NCI-H2107 (cell line): Measurements from ENCODE around the gene ARV1.

Experiments used
- DNase-seq: peaks from one replicate; lab custom pipeline; 2025; lab: John Stamatoyannopoulos, UW

ARV1 gene

GRCh38 chr1:230978491-230979388 is at the start of gene ARV1, which contains the start of gene TTC13:
ARV1 (plus strand) TSS chr1:230979094; CDS start chr1:230979106, 12 bp downstream.
TTC13 (minus strand) TSS chr1:230978861; CDS start chr1:230978830, 31 bp downstream.
- DNase-seq = peak; percentile 97

- no peak for DNase-seq
Observed at GRCh38 chr1:230930986-230931385, 47.9 kb upstream of the ARV1 start.

GRCh38 chr1:230935852-230936251 is 43.0 kb upstream of the ARV1 start:
- DNase-seq = no peak

DNA sequence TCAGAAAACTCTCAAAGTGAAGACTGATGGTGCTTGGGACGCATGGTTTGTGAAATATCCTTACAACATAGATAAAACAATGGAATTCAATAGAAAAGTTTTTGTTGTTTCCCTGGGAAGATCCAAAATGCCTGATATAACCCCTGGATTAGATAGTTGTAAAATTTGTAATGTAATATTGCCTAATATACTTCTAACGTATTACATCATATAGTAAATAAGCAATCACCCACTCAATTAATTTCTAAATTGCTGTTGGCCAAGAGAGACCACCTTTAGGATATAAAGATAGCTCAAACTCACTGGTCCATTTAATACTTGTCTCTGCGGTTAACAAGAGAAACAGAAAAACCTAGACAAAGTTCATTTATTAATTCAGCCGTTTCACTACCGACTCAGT is 42.4 kb upstream of the ARV1 start:
- DNase-seq = no peak

- no peak for DNase-seq
Observed at GRCh38 chr1:230937371-230937770, 41.5 kb upstream of the ARV1 start.

- DNase-seq = no peak
Observed at GRCh38 chr1:230938924-230939368, 39.9 kb upstream of the ARV1 start.

DNA sequence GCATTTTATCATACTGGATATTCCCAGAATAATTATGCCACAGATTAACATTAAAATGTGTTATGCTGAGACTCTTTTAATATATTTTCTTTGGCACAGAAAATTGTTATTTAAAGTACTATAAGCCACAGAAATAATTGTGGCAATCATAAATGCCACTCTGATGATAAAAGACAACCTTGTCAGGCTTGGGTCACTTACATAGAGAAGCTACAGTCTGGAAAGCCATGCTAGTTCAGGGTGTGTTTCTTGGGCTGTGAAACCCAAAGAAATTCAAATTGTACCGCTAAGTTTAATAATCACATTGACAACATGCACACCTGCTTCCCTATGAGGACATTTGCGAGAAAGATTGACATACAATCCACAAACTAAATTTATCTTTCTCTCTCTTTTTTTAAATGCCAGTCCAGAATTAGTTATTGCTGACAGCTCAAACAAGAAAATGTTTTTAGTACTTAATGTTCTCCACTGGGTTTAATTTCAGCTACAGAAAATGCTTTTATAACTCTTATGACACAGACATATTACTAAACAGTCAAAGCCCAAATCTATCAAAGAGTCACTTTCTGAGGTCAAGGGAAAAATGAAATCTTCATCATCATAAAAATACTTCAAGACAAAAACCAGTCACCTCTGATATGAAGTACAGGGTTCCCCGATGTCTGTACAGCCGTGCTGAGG is 38.9 kb upstream of the ARV1 start:
- no peak for DNase-seq

DNA sequence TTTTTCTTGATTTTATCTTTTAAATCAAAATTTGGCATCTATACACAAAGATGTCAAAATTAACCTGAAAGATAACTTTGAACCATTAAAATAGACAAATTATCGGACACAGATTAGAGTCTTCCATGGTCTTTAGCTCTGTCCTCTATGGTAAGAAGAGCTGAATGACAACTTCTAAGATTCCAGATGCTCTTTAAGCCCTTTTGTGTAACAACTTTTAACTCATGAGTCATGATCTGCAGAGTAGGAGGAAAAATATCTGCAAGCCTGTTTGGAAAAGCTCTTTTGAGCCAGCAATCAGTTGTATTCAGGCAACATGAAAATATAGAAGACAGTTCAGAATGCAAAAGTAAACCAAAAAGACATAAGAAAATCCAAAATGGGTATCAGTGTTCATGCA is 38.0 kb upstream of the ARV1 start:
- no peak for DNase-seq

DNA sequence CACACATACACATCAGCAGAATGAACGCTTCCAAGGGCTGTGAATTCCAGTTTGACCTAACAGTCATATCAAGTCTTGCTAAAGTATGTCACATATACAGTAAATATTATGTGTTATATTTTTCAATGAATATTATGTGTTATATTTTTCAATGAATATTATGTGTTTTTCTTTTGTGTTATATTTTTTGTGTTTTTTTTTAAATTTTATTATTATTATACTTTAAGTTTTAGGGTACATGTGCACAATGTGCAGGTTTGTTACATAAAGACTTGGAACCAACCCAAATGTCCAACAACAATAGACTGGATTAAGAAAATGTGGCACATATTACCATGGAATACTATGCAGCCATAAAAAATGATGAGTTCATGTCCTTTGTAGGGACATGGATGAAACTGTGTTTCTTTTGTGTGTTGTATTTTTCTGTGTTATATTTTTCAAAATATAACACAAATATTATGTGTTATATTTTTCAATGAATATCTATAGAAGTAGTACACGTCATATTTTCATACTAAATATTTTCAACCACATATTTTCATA is 35.8 kb upstream of the ARV1 start:
- DNase-seq = no peak

DNA sequence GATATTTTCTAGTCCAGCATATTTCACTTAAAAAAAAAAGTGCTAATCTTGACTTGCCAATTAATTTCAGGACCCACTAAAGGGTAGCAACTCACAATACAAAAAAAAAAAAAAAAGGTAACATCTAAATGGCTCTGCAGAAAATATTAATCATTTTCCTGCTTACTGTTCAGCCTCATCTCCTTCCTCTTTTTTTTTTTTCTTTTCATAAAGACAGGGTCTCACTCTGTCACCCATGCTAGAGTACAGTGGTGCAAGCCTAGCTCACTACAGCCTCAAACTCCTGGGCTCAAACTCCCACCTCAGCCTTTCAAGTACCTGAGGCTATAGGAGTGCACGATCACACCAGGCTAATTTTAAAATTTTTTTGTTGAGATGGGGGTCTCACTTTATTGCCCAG is 30.6 kb upstream of the ARV1 start:
- no peak for DNase-seq

DNA sequence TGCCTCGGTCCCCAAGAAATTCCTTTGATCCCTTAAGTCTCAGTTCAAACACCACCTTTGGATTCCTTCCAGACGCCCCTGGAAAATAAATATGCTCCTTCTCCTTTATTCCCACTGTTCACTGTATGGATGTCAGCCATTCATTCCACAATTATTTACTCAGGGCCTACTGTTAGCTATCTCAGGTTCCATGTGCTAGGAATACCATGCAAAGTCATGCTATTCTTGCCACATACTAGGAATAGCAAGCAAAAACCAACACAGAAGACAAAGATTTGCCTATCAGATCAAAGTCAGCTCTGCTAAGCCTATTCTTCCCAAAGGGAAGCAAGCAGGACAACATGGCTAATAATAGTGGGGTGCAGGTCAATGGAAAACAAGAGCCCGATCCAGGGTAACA is 30.0 kb upstream of the ARV1 start:
- DNase-seq = no peak

DNA sequence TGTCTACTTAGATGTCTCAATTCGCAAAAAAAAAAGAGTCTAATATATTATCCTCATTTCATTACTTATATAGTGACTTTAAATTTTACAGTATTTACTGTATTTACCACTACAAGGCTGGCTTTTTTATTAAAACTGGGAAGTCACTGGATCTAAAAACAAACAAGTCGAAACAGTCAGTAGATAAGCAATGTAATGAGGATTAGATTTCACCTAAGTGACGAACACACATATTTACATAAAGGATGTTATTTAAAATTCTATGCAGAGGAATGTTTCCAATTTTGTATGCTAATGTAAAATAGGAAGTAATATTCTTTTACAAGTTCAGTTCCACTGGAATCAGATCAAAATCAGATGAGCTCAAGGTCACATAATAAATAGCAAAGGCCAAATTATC is 28.5 kb upstream of the ARV1 start:
- no peak for DNase-seq

DNA sequence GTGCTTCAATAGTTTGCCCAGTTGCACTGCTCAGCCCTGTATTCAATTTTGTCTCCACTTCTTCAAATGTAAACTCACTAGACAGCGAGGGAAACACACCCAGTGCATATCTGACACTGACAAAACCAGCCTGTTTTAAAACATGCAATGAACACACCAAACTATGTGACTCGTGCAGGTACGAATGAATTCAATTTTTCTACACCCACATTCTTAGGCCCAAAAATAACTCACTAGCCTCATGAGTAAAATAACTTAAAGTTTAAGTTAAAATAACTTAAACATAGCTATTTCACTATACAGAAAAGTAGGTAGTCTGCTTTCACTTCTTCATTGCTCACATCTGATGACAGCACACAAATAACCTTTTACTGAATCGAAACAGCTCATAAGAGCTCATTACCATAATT is 21.3 kb upstream of the ARV1 start:
- DNase-seq = no peak

DNA sequence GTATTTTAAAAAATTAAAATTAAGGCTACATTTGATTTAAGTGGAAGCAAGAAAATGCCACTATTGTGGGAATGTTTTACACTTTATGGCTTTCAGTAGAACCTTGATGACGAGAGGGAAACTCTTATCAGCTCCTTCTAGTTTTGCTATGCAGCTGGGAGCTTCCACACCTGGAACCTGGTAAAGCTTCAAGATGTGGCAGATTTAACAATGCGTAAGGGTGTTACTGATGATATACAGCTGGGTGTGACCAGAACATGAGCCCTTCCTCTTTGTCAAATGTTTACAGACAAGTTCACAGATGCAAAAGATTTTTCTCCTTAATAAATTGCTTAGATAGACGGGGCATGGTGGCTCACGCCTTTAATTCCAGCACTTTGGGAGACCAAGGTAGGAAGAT is 20.5 kb upstream of the ARV1 start:
- DNase-seq = no peak

DNA sequence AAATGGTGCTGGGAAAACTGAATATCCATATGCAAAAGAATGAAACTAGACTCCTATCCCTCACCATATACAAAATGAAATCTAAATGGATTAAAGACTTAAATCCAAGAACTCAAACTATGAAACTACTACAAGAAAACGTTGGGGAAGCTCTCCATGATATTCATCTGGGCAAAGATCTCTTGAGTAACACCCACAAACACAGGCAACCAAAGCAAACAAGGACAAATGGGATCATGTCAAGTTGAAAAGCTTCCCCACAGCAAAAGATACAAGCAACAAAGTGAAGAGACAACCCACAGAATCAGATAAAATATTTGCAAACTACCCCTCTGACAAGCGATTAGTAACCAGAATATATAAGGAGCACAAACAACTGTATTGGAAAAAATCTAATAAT is 14.0 kb upstream of the ARV1 start:
- DNase-seq = no peak

GRCh38 chr1:230965535-230965934 is 13.4 kb upstream of the ARV1 start:
- DNase-seq = no peak

DNA sequence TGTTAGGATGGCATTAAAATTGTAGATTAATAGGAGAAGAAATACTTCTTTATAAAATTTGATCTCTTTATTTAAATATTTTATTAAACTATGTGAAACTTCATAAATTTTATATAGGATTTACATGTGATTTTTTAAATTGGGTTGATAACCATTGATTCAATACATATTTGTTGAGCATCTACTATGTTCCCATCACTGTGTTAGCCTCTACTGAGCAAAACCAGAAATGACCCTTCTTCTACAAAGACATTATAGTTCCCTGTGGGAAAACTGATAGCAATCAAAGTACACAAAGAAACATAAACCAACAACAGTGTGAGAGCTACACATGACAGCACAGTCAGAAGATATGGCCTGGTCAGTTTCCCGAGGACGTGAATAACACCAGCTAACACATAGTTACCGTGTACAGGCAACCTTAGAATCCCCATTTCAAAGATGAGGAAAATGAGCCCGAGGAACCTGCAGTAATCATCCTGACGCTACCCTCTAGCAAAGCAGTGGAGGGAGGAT is 12.5 kb upstream of the ARV1 start:
- DNase-seq = no peak

GRCh38 chr1:230970432-230970831 is 8.5 kb upstream of the ARV1 start:
- no peak for DNase-seq

DNA sequence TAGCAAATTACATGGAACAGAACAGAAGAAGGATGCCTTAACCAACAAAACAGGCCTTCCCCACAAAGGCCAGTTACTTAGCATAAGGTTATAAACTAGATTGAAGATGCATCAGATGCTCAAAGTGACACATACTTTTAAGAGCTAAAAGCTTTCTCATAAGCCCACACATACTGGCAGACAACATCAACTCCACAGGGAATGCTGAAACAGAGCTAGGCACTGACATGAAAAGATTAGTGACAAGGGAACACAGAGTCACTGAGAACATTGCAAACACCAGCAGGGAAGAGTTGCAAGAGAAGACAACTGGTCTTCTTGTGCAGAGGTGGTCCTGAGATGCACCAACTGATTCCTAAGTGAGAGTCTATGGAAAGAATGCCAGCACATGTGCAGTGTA is 7.1 kb upstream of the ARV1 start:
- no peak for DNase-seq

- DNase-seq = no peak
Observed at GRCh38 chr1:230972855-230973271, 6.0 kb upstream of the ARV1 start.

GRCh38 chr1:230975636-230976035 is 3.3 kb upstream of the ARV1 start:
- DNase-seq = no peak

DNA sequence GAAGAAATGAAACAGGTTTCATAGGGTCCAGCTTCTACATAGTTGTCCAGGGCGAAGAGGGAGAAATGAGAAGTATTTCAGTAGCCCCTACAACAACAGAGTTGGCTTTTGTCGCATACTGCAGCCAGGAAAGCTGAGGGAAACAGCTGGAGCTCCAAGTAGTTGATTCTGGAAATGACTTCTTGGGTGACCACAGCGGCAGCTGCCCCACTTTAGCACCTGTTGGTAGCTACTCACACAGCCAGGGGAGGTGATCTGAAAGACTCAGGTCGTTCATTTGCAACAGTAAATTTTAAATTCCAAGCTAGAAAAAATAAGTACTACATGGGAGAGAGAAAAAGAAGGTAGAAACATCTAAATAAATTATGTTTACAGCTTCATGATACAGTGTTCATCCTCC is 2.5 kb upstream of the ARV1 start:
- no peak for DNase-seq
